Lung (tissue), 12 donors: Measurements from ENCODE around the gene EMILIN3. TPM values are rescaled to one million over a fixed set of nuclear protein-coding genes. Genes with fewer than 3 reads are reported as not detected.

Source experiments
- ATAC-seq: fragments of 200-7000 bp; cut with Tn5 transposase; one replicate; pipeline ENCODE4 v1.9.1; 2020; ENCODE audit warnings: moderate number of reproducible peaks; ENCODE audit not compliant: insufficient read depth, low FRiP score
- DNase-seq, 3 donors: peaks; one replicate each; pipeline ENCODE4 v3.0.0-alpha.2; 2013 to 2017
- H3K27ac ChIP-seq, 2 donors: one replicate each; pipeline ENCODE4 v1.5.1; 2013; ENCODE audit warnings: mild to moderate bottlenecking in 2 of 2, moderate library complexity in 2 of 2, control low read depth in 1 of 2, inconsistent platforms in 1 of 2, low read depth in 1 of 2, low read length in 1 of 2
- H3K27me3 ChIP-seq, 3 donors: one replicate each; pipeline ENCODE4 v1.5.1; 2013; ENCODE audit warnings: low read length in 2 of 3; ENCODE audit not compliant: control insufficient read depth in 3 of 3, insufficient read depth in 3 of 3
- H3K36me3 ChIP-seq, 4 donors: one replicate each; pipeline ENCODE4 v1.5.1; 2013; ENCODE audit warnings: low read length in 4 of 4, mild to moderate bottlenecking in 1 of 4, moderate library complexity in 1 of 4; ENCODE audit not compliant: control insufficient read depth in 4 of 4, insufficient read depth in 4 of 4
- H3K4me1 ChIP-seq, 5 donors: one replicate each; pipeline ENCODE4 v1.5.1; 2013; ENCODE audit warnings: low read length in 5 of 5, mild to moderate bottlenecking in 2 of 5, moderate library complexity in 1 of 5; ENCODE audit not compliant: control insufficient read depth in 5 of 5, insufficient read depth in 5 of 5
- H3K4me3 ChIP-seq: one replicate; pipeline ENCODE4 v1.5.1; 2013; ENCODE audit warnings: mild to moderate bottlenecking, control low read depth, moderate library complexity
- H3K9ac ChIP-seq, 2 donors: one replicate each; pipeline ENCODE4 v1.5.1; 2013; ENCODE audit warnings: low read length in 2 of 2, control low read depth in 1 of 2; ENCODE audit not compliant: insufficient read depth in 1 of 2
- H3K9me3 ChIP-seq, 4 donors: one replicate each; pipeline ENCODE4 v1.5.1; 2013; ENCODE audit warnings: low read length in 3 of 4, mild to moderate bottlenecking in 1 of 4, moderate library complexity in 1 of 4; ENCODE audit not compliant: control insufficient read depth in 4 of 4, insufficient read depth in 3 of 4
- CTCF ChIP-seq: IDR thresholded peaks from 2 replicates; pipeline ENCODE4 v1.5.1; 2012; ENCODE audit warnings: mild to moderate bottlenecking; ENCODE audit errors: control extremely low read depth, extremely low read depth
- WGBS, 2 donors: extraction: QIAGEN DNeasy Blood & Tissue Kit; methylation state at CpG; one replicate each; pipeline ENCODE4 v1.1.7; 2013; 5-methylcytosine and 5-hydroxymethylcytosine counted together
- polyA plus RNA-seq, 2 donors: library from polyadenylated mRNA; stranded (reverse); fragments of 200-250 nt; gene quantifications; one replicate each; pipeline ENCODE4 v1.2.1, GENCODE V29; 2013
- total RNA-seq, 2 donors: library from RNA; depleted of rRNA in 1 of 2; stranded (reverse); fragments of >200 nt in 1 of 2; gene quantifications; one replicate each; pipeline ENCODE4 v1.2.1, GENCODE V29; 2014 to 2021
- donor health status: control.
- donor health status: control.
- donor health status: Bipolar disorder and iron deficiency.
- donor health status: healthy.
- donor health status: DM: yes; HTN: yes; CAD: no.

EMILIN3 gene
- total and polyA plus RNA-seq, 4 donors = 0.06 to 1.7 (median 0.29) TPM

- Histone ChIP-seq H3K27ac (no peak overlapping the region), H3K4me3 (no peak overlapping the region), H3K9ac (no peak overlapping the region), H3K27me3 (no peaks in the 10 kb centered on the region), H3K9me3 (no peaks in the 10 kb centered on the region), H3K4me1 (peaks cover 0 to 4% (median 0%) of the 10 kb centered on the region in 5 donors), H3K36me3 (peaks cover 16 to 63% (median 38%) of the 10 kb centered on the region in 4 donors)
- peak in 2 of 3 donors; percentile 2 to 26 for DNase-seq
- TF ChIP-seq CTCF = no peak
- no peak for ATAC-seq
- WGBS, 2 donors = 75 to 79% methylated on average over 10 of the region's 10 CpGs
These were observed 39.7 kb upstream of the EMILIN3 start for GRCh38 chr20:41406353-41406752.

GRCh38 chr20:41405436-41405835 lies 38.8 kb upstream of the EMILIN3 start:
- Histone ChIP-seq H3K4me3 (no peak overlapping the region), H3K9me3 (no peaks in the 10 kb centered on the region), H3K4me1 (peaks cover 0 to 4% (median 0%) of the 10 kb centered on the region in 5 donors), H3K9ac (no peak overlapping the region), H3K27me3 (no peaks in the 10 kb centered on the region), H3K27ac (no peak overlapping the region), H3K36me3 (peaks cover 16 to 56% (median 33%) of the 10 kb centered on the region in 4 donors)
- no peak for TF ChIP-seq CTCF
- DNase-seq = no peak
- ATAC-seq = no peak
- WGBS, 2 donors = 96% methylated on average over 3 of the region's 3 CpGs

- Histone ChIP-seq H3K4me1 (peaks cover 0 to 4% (median 0%) of the 10 kb centered on the region in 5 donors), H3K9ac (no peak overlapping the region), H3K9me3 (no peaks in the 10 kb centered on the region), H3K4me3 (no peak overlapping the region), H3K27ac (no peak overlapping the region), H3K27me3 (no peaks in the 10 kb centered on the region), H3K36me3 (peaks cover 5 to 42% (median 28%) of the 10 kb centered on the region in 4 donors)
- TF ChIP-seq CTCF = no peak
- no peak for ATAC-seq
- WGBS, 2 donors = 91% methylated on average over 12 of the region's 12 CpGs
- no peak for DNase-seq
These were observed 37.0 kb upstream of the EMILIN3 start for GRCh38 chr20:41403604-41404003.

- H3K4me1 ChIP-seq = peaks cover 0 to 9% (median 3%) of the 10 kb centered on the region in 5 donors
- peaks cover 0 to 2% (median under 1%) of the 10 kb centered on the region in 4 donors for H3K36me3 ChIP-seq
- no peak for ATAC-seq
- H3K27me3 ChIP-seq = no peaks in the 10 kb centered on the region
- no peak overlapping the region for H3K4me3 ChIP-seq
- 81 to 89% methylated on average over 2 of the region's 2 CpGs for WGBS, 2 donors
- H3K9me3 ChIP-seq = no peaks in the 10 kb centered on the region
- TF ChIP-seq CTCF = no peak
- no peak overlapping the region for H3K27ac ChIP-seq
- DNase-seq = peak; percentile 80 to 95 (median 93)
- no peak overlapping the region for H3K9ac ChIP-seq
These were observed 31.8 kb upstream of the EMILIN3 start for GRCh38 chr20:41398408-41398807.
